ENCODE data around the gene KRT83. TPM values are rescaled to one million over a fixed set of nuclear protein-coding genes. Genes with fewer than 3 reads are reported as not detected.

Gene KRT83
- total RNA-seq, 1 donor, result not detected

- H4K20me1 ChIP-seq (ENCODE audit: insufficient read depth, low read length), result no peaks in the 10 kb centered on the region
- no peaks in the 10 kb centered on the region for H3K36me3 ChIP-seq (ENCODE audit: insufficient read depth, low read length)
- peaks cover 41% of the 10 kb centered on the region for H3K4me1 ChIP-seq (ENCODE audit: insufficient read depth, low read length)
- peak overlapping the region; percentile 78 for H3K27ac ChIP-seq (ENCODE audit: low read depth, low read length)
- TF ChIP-seq CTCF (IDR thresholded peaks at IDR 0.05; ENCODE audit: extremely low read depth, low read depth, low read length), result no peak
- H3K27me3 ChIP-seq (ENCODE audit: insufficient read depth, low read length), result no peaks in the 10 kb centered on the region
- H3K4me2 ChIP-seq (ENCODE audit: insufficient read depth, low read length), result no peak overlapping the region
- H3K4me3 ChIP-seq (ENCODE audit: insufficient read depth, low read length), result no peak overlapping the region
- H3K9me3 ChIP-seq (ENCODE audit: low read depth, low read length), result no peaks in the 10 kb centered on the region
- H3K79me2 ChIP-seq (ENCODE audit: insufficient read depth, low read length), result no peaks in the 10 kb centered on the region
- no peak for DNase-seq (ENCODE audit: insufficient read length, low spot score, missing footprints)
- no peak overlapping the region for H2AFZ ChIP-seq (ENCODE audit: low read length)
These were observed 36.5 kb downstream of the KRT83 start for GRCh38 chr12:52284562-52285171.

GRCh38 chr12:52280796-52281560 is 40.2 kb downstream of the KRT83 start:
- no peaks in the 10 kb centered on the region for H3K9me3 ChIP-seq (ENCODE audit: low read depth, low read length)
- TF ChIP-seq CTCF (IDR thresholded peaks at IDR 0.05; ENCODE audit: extremely low read depth, low read depth, low read length), result no peak
- H3K79me2 ChIP-seq (ENCODE audit: insufficient read depth, low read length), result no peaks in the 10 kb centered on the region
- H3K36me3 ChIP-seq (ENCODE audit: insufficient read depth, low read length), result no peaks in the 10 kb centered on the region
- no peaks in the 10 kb centered on the region for H3K27me3 ChIP-seq (ENCODE audit: insufficient read depth, low read length)
- peak overlapping the region; percentile 27 for H3K4me3 ChIP-seq (ENCODE audit: insufficient read depth, low read length)
- H3K4me1 ChIP-seq (ENCODE audit: insufficient read depth, low read length), result peaks cover 49% of the 10 kb centered on the region
- no peak overlapping the region for H2AFZ ChIP-seq (ENCODE audit: low read length)
- DNase-seq (ENCODE audit: insufficient read length, low spot score, missing footprints), result peak; percentile 98
- H3K27ac ChIP-seq (ENCODE audit: low read depth, low read length), result peak overlapping the region; percentile 99
- no peaks in the 10 kb centered on the region for H4K20me1 ChIP-seq (ENCODE audit: insufficient read depth, low read length)
- peak overlapping the region; percentile 59 for H3K4me2 ChIP-seq (ENCODE audit: insufficient read depth, low read length)

- Histone ChIP-seq H3K27me3 (ENCODE audit: insufficient read depth, low read length) (no peaks in the 10 kb centered on the region), H3K9me3 (ENCODE audit: low read depth, low read length) (no peaks in the 10 kb centered on the region), H3K4me3 (ENCODE audit: insufficient read depth, low read length) (peak overlapping the region; percentile 27), H3K27ac (ENCODE audit: low read depth, low read length) (peak overlapping the region; percentile 99), H3K79me2 (ENCODE audit: insufficient read depth, low read length) (no peaks in the 10 kb centered on the region), H3K36me3 (ENCODE audit: insufficient read depth, low read length) (no peaks in the 10 kb centered on the region), H2AFZ (ENCODE audit: low read length) (no peak overlapping the region), H3K4me1 (ENCODE audit: insufficient read depth, low read length) (peaks cover 42% of the 10 kb centered on the region), H3K4me2 (ENCODE audit: insufficient read depth, low read length) (peak overlapping the region; percentile 59), H4K20me1 (ENCODE audit: insufficient read depth, low read length) (no peaks in the 10 kb centered on the region)
- TF ChIP-seq CTCF (IDR thresholded peaks at IDR 0.05; ENCODE audit: extremely low read depth, low read depth, low read length), result no peak
- peak; percentile 94 for DNase-seq (ENCODE audit: insufficient read length, low spot score, missing footprints)
These were observed 40.8 kb downstream of the KRT83 start for GRCh38 chr12:52280319-52280795.
